SK-N-SH (cell line): ENCODE results near the gene ARHGAP26.

Experiments used
- RAD21 ChIP-seq: IDR thresholded peaks from 2 replicates; pipeline ENCODE4 v1.6.1; 2012; ENCODE audit warnings: mild to moderate bottlenecking, low read length
- TF ChIP-seq, protein P1 (sequence below): fragments of 200-600 bp; sonication (generic); IDR thresholded peaks from 2 replicates; pipeline ENCODE4 v1.6.1; 2017; ENCODE audit warnings: antibody characterized with exemption, mild to moderate bottlenecking, moderate library complexity

DNA sequence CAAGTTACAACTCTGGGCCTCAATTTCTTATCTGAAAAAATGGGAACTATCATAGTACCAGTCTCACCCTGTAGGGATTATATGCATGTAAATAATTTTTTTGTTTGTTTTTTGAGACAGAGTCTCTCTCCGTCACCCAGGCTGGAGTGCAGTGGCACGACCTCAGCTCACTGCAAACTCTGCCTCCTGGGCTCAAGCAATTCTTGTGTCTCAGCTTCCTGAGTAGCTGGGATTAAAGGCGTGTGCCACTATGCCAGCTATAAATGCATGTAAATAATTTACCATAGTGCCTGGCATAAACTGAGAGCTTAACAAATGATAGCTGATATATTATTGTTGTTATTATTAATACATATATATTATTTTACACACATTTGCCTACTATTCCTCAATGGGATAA, 3.0 kb upstream of the ARHGAP26 start:
- TF ChIP-seq, protein P1, sequence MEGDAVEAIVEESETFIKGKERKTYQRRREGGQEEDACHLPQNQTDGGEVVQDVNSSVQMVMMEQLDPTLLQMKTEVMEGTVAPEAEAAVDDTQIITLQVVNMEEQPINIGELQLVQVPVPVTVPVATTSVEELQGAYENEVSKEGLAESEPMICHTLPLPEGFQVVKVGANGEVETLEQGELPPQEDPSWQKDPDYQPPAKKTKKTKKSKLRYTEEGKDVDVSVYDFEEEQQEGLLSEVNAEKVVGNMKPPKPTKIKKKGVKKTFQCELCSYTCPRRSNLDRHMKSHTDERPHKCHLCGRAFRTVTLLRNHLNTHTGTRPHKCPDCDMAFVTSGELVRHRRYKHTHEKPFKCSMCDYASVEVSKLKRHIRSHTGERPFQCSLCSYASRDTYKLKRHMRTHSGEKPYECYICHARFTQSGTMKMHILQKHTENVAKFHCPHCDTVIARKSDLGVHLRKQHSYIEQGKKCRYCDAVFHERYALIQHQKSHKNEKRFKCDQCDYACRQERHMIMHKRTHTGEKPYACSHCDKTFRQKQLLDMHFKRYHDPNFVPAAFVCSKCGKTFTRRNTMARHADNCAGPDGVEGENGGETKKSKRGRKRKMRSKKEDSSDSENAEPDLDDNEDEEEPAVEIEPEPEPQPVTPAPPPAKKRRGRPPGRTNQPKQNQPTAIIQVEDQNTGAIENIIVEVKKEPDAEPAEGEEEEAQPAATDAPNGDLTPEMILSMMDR, result no peak
- no peak for TF ChIP-seq RAD21
